T47D (cell line): ENCODE results near the gene PRICKLE2.

Source experiments
- DNase-seq, 2 experiments: peaks; one replicate each; pipeline versions ENCODE4 v3.0.0 to v3.0.0-alpha.2; 2011 to 2012; ENCODE audit warnings: low read depth in 1 of 2, low spot score in 1 of 2
- JUND ChIP-seq: IDR thresholded peaks from 2 replicates; pipeline ENCODE4 v1.6.1; 2012; ENCODE audit warnings: low read depth
- in situ Hi-C: cut with HindIII; loops from 2 replicates; pipeline ENCODE4 v1.10.0; 2016; ENCODE audit warnings: low sequenced_read_pairs, low pct_unique_long_range_greater_than_20kb

The PRICKLE2 gene

GRCh38 chr3:64047787-64048186, 177.5 kb downstream of the PRICKLE2 start:
- no peak for DNase-seq
- in situ Hi-C loops = no loop called here
- no peak for TF ChIP-seq JUND

GRCh38 chr3:64046996-64047594, 178.2 kb downstream of the PRICKLE2 start:
- in situ Hi-C loops = no loop called here
- no peak for TF ChIP-seq JUND
- DNase-seq = no peak

GRCh38 chr3:64046592-64046991, 178.7 kb downstream of the PRICKLE2 start:
- DNase-seq = no peak
- in situ Hi-C loops = no loop called here
- TF ChIP-seq JUND = no peak

- no peak for DNase-seq
- TF ChIP-seq JUND = no peak
- in situ Hi-C loops = no loop called here
These were observed 182.3 kb downstream of the PRICKLE2 start for GRCh38 chr3:64042952-64043351.
